GM21619 (cell line): ENCODE results near the gene PDGFD.

Experiments used
- ATAC-seq: cut with Tn5 transposase; IDR thresholded peaks from one replicate; pipeline ENCODE4 v1.9.1; 2021; ENCODE audit not compliant: unreplicated experiment

Gene PDGFD

GRCh38 chr11:103927535-103927934 lies 236.4 kb downstream of the PDGFD start:
- no peak for ATAC-seq

GRCh38 chr11:103926990-103927389 lies 237.0 kb downstream of the PDGFD start:
- ATAC-seq: no peak

GRCh38 chr11:103924166-103925013 lies 239.6 kb downstream of the PDGFD start:
- no peak for ATAC-seq

- ATAC-seq: no peak
Observed at GRCh38 chr11:103923451-103923931, 240.5 kb downstream of the PDGFD start.

GRCh38 chr11:103920933-103921332 lies 243.0 kb downstream of the PDGFD start:
- ATAC-seq: no peak

- peak; percentile 72 for ATAC-seq
Observed at GRCh38 chr11:103920449-103920848, 243.5 kb downstream of the PDGFD start.

GRCh38 chr11:103910721-103911120 lies 253.2 kb downstream of the PDGFD start:
- ATAC-seq: no peak

GRCh38 chr11:103907548-103908455 lies 256.1 kb downstream of the PDGFD start:
- peak; percentile 19 for ATAC-seq

- ATAC-seq: no peak
Observed at GRCh38 chr11:103907136-103907535, 256.8 kb downstream of the PDGFD start.

- no peak for ATAC-seq
Observed at GRCh38 chr11:103906291-103906867, 257.6 kb downstream of the PDGFD start.

- ATAC-seq: peak; percentile 83
Observed at GRCh38 chr11:103904324-103904667, 259.7 kb downstream of the PDGFD start.

- peak; percentile 77 for ATAC-seq
Observed at GRCh38 chr11:103903621-103904323, 260.2 kb downstream of the PDGFD start.

- ATAC-seq: no peak
Observed at GRCh38 chr11:103902994-103903393, 261.0 kb downstream of the PDGFD start.

- no peak for ATAC-seq
Observed at GRCh38 chr11:103901656-103902055, 262.3 kb downstream of the PDGFD start.

GRCh38 chr11:103898577-103899336 lies 265.2 kb downstream of the PDGFD start:
- peak; percentile 76 for ATAC-seq

- peak; percentile 50 for ATAC-seq
Observed at GRCh38 chr11:103898065-103898464, 265.9 kb downstream of the PDGFD start.

GRCh38 chr11:103897160-103897936 lies 266.6 kb downstream of the PDGFD start:
- no peak for ATAC-seq

- no peak for ATAC-seq
Observed at GRCh38 chr11:103895106-103895505, 268.8 kb downstream of the PDGFD start.

GRCh38 chr11:103894673-103895072 lies 269.3 kb downstream of the PDGFD start:
- ATAC-seq: no peak
